Measurements from ENCODE around the gene UTP25. TPM values are rescaled to one million over a fixed set of nuclear protein-coding genes. Genes with fewer than 3 reads are reported as not detected.

Gene UTP25
- total RNA-seq, 1 donor from 2014 or later = 2.4 TPM

GRCh38 chr1:209880031-209880430, 52.3 kb downstream of the UTP25 start:
- Histone ChIP-seq H3K9me3 (replicated peaks) (no peaks in the 10 kb centered on the region), H3K36me3 (no peaks in the 10 kb centered on the region), H3K27ac (replicated peaks) (no peak overlapping the region), H3K4me3 (no peak overlapping the region), H3K27me3 (ENCODE audit: low read depth) (peaks cover 90% of the 10 kb centered on the region), H3K4me1 (no peaks in the 10 kb centered on the region)
- DNase-seq = no peak
- no peak for TF ChIP-seq CTCF (IDR thresholded peaks at IDR 0.05; ENCODE audit: borderline replicate concordance)
- intact Hi-C loops (cut with micrococcal nuclease) = no loop called here

DNA sequence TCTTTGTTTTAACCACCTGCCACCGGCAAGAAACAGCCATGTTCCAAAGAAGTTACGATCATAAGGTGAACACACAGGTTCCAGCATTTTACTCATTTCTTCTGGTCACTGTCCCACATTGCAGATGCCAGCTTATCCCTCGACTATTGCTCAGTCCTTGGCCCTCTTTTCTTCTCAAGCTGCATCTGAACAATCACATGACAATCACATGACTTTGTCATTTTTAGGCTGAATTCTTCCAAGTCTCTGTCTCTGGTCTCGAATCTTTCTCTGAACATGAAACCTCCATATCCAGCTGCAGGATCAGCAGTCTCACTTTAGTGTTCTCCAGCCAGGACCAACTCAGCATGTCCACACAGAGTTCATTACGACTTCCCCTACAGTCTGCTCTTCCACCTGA, 53.8 kb downstream of the UTP25 start:
- Histone ChIP-seq H3K4me3 (no peak overlapping the region), H3K36me3 (no peaks in the 10 kb centered on the region), H3K27me3 (ENCODE audit: low read depth) (peaks cover 95% of the 10 kb centered on the region), H3K9me3 (replicated peaks) (no peaks in the 10 kb centered on the region), H3K4me1 (no peaks in the 10 kb centered on the region), H3K27ac (replicated peaks) (no peak overlapping the region)
- DNase-seq = no peak
- intact Hi-C loops (cut with micrococcal nuclease) = no loop called here
- no peak for TF ChIP-seq CTCF (IDR thresholded peaks at IDR 0.05; ENCODE audit: borderline replicate concordance)

GRCh38 chr1:209882286-209882685, 54.5 kb downstream of the UTP25 start:
- Histone ChIP-seq H3K4me1 (no peaks in the 10 kb centered on the region), H3K4me3 (no peak overlapping the region), H3K36me3 (no peaks in the 10 kb centered on the region), H3K27me3 (ENCODE audit: low read depth) (peaks cover 98% of the 10 kb centered on the region), H3K9me3 (replicated peaks) (no peaks in the 10 kb centered on the region), H3K27ac (replicated peaks) (no peak overlapping the region)
- DNase-seq = no peak
- intact Hi-C loops (cut with micrococcal nuclease) = no loop called here
- no peak for TF ChIP-seq CTCF (IDR thresholded peaks at IDR 0.05; ENCODE audit: borderline replicate concordance)

GRCh38 chr1:209882942-209883340, 55.2 kb downstream of the UTP25 start:
- H3K9me3 ChIP-seq (replicated peaks) = no peaks in the 10 kb centered on the region
- H3K4me3 ChIP-seq = no peak overlapping the region
- no peak for TF ChIP-seq CTCF (IDR thresholded peaks at IDR 0.05; ENCODE audit: borderline replicate concordance)
- H3K27ac ChIP-seq (replicated peaks) = no peak overlapping the region
- H3K27me3 ChIP-seq (ENCODE audit: low read depth) = peaks cover 98% of the 10 kb centered on the region
- DNase-seq = no peak
- H3K4me1 ChIP-seq = no peaks in the 10 kb centered on the region
- intact Hi-C loops (cut with micrococcal nuclease) = no loop called here
- H3K36me3 ChIP-seq = no peaks in the 10 kb centered on the region

- H3K27me3 ChIP-seq (ENCODE audit: low read depth) = peaks cover 98% of the 10 kb centered on the region
- H3K9me3 ChIP-seq (replicated peaks) = no peaks in the 10 kb centered on the region
- H3K27ac ChIP-seq (replicated peaks) = no peak overlapping the region
- no peaks in the 10 kb centered on the region for H3K36me3 ChIP-seq
- no peak for TF ChIP-seq CTCF (IDR thresholded peaks at IDR 0.05; ENCODE audit: borderline replicate concordance)
- DNase-seq = no peak
- H3K4me1 ChIP-seq = no peaks in the 10 kb centered on the region
- intact Hi-C loops (cut with micrococcal nuclease) = no loop called here
- no peak overlapping the region for H3K4me3 ChIP-seq
These were observed 55.7 kb downstream of the UTP25 start for GRCh38 chr1:209883341-209883971.
